Stimulated activated naive CD4-positive, alpha-beta T cell (primary cell): Measurements from ENCODE around the gene GABRR1.

Experiments used
- DNase-seq, 6 experiments: peaks; one replicate each; lab custom pipeline; 2025; lab: John Stamatoyannopoulos, UW

Gene GABRR1

DNA sequence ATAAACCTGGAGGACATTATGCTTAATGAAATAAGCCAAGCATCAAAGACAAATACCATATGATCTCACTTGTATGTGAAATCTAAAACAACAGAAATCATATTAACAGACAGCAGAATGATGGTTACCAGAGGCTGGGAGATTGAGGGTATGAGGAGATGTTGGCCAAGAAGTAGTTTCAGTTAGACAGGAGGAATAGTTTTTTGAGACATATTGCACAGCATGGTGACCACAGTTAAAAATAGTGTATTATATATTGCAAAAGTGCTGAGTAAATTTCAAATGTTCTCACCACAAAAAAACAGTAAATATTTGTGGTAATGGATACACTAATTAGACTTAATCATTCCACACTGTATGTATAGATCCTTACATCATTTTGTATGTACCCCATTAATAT is 1.8 kb downstream of the GABRR1 start:
- DNase-seq = no peak

DNA sequence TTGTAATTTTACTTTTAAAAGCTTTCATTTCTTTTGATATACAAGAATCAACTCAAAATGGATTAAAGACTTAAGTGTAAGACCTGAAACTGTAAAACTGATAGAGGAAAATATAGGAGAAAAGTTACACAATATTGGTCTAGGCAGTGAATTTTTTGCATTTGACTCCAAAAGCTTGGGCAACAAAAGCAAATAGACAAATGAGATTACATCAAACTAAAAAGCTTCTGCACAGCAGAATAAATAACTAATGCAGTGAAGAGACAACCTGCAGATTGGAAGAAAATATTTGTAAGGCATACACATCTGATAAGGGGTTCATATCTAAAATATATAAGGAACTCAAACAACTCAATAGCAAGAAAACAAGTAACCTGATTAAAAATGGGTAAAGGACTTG is 3.0 kb downstream of the GABRR1 start:
- no peak for DNase-seq

DNA sequence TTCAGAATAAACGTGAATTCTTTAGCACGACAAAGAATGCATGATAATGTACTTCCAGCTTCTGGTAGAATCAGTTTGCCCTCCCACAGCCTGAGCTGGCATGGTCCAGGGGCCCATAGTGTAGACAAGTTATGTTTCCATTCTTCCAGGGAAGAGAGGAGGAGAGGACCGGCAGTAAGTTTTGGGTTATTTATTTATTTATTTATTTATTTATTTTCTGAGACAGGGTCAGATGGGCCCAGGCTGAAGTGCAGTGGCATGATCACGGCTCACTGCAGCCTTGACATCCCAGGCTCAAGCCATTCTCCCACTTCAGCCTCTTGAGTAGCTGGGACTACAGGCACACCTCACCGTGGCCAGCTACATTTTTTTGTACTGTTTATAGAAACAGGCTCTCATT is 4.7 kb downstream of the GABRR1 start:
- DNase-seq = no peak

DNA sequence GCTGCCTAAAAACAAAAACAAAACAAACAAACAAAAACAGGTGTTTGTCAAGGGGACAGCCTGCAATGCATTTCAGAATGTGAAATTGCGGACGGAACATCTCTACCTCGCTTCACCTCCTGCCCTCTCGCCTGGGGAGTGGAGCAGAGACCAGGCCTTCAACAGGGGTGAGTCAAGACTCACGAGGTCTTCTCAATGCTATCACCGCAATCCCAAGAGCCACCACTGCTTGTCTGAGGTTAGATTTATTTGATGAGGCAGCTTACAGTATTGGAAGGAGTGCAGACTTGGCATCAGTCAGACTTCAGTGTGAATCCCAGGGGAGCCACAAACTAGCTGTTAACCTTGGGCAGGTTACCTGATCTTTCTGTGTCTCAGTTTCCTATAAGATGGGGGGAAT is 7.7 kb downstream of the GABRR1 start:
- DNase-seq = no peak

DNA sequence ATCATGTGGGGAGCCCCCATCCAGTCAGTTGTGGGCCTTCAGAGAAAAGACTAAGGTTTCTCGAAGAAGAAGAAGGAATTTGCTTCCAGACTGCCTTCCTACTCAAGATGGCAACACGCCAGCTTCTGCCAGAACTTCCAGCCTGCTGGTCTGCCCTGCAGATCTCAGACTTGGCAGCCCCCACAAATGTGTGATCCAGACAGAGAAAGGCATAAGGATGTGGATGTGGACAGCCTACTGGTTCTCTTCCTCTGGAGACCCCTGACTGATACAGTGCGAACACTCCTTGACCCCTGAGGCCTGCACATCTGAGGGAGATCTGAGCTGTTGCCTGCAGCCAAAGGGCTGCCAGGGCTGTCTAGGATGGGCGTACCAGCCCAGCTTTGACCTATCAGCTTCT is 8.6 kb downstream of the GABRR1 start:
- DNase-seq = no peak

DNA sequence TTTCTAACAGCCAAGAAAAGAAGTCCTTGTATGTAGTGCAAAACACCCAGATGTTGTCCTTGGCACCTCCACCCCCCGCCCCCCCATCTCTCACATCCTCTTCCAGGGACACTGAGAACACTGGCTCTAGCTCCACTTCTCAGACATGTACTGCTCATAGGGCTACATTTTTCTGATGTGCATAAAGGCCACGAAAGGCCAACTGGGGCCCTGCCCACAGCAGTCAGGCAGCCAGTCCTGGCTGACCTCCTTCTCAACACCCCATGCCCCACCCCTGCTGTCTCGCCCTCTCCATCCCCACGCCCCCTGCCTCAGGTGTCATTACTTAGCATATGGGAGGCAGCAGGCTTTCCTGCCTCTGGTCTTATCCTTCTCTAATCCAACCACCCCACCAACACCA is 11.3 kb downstream of the GABRR1 start:
- no peak for DNase-seq

DNA sequence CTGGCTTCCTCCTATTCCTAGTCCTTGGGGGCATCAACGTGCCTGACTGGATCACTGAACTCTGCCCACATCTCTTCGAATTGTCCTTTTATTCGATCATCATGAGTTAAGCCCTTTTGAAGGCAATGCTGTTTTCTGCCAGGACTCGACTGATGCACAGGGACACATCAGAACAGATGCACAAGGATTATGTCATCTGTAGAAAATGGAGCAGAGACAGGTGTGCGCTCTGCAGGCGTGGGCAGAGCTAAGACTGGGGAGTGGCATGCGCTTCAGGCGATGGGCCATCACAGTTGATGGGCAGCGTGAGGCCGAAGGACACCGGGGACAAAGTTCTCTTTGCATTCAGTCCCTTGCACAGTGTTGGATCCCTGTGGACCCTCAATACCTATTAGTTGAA is 13.1 kb downstream of the GABRR1 start:
- no peak for DNase-seq

DNA sequence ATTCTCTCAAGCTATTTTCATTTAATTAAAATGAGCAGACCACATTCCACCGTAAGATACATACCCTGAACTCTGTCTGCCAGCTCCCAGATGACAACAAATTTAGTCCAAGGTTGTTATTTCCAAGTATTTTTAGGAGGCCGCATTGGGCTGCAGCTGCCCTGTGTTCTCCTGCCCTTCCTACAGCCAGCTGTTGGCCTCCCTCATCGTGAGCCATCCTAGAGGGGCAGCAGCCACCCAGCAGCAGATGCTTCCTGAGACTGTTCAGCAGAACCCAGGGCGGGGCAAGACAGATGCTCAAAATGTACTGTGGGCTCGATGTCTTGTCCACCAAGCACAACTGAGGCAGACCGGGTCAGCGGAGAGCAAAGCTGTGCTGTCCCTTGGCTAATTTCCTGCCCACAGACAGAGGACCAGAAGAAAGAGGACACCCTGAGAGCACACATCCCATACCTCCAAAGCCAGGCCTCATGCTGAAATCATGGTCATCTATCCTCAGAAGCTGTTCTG is 16.4 kb downstream of the GABRR1 start:
- DNase-seq = no peak

DNA sequence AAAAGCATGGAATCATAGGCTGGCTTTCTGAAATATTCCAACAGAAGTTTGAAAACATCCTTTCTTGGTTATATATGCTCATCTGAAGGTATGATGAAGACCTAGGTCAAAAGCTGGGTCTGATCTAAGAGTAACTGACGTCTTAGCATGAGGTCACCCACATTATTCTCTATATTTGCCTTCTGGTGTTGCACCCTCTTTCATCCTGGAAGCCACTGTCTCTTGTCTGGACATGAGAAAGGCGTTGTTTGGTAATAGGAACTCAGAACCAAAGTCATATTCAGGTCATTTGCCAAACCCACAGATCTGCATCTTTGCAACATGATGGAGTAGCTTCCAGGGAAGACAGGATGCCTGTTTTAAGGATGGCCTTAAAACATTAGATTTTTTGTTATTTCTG is 17.6 kb downstream of the GABRR1 start:
- DNase-seq = no peak

DNA sequence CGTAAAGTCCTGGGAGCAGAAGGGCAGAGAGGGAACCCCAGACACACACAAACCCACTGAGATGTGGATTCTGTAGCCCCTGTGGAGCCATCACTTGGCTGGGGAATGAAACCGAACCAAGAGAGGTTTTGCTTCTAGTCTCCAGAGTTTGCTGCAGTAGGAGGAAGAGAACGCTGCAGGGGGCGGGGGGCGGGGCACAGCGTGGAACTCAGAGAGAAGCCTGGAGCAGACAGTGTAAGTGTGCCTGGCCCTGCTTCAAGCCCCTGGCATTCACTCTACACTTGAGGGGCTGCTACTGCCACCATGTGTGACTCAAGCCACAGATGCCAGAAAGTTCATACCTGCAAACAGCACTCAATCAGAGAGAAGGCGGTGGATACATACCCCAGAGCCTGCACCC is 18.9 kb downstream of the GABRR1 start:
- no peak for DNase-seq

DNA sequence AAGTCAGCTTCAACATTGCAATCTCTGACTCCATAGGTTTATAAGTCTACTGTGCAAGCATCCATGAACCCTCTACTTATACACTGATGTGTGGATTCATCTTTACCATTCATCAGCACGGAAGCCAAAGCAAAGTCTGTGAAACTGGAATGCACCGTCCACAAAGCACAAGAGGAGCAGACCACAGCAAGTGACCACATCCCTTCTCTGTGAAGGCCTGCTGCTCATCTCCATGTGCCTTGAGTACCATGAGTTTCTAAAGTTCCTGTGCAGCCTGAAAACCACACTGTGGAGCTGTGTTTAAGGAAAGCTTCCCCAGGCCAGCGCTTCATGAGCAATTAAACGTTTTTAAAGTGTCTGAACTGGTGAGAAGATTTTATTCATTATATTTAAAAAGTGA is 20.0 kb downstream of the GABRR1 start:
- DNase-seq = no peak

DNA sequence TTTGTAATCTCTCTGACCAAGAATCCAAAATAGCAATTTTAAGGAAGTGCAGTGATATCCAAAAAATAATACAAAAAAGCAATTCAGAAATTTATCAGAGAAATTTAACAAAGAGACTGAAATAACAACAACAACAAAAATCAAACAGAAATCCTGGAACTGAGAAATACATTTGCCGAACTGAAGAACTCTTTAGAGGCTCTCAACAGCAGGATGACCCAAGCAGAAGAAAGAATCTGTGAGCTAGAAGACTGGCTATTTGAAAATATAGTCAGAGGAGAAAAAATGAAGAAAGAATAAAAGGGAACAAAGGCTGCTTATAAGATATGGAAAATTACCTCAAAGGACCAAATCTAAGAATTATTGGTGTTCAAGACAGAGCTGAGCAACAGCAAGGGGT is 22.6 kb downstream of the GABRR1 start:
- DNase-seq = no peak

DNA sequence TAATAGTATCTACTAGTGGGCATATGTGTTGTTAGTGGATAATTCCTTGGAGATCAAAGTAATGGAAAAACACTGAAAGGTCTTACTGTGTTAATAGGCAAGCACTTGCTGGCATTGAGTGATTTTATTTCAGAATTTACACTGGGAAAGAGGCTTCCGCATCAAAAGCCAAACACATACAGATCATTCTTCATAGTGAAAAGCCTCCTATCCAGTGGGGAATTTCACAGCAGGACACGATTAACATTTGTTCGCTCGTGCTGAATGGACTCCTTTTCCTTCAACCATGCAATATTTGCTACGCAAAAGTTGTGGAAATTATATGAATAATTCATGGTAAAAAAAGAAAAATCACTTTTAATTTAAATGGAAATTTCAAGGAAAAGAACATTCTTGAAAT is 26.4 kb downstream of the GABRR1 start:
- DNase-seq = no peak

DNA sequence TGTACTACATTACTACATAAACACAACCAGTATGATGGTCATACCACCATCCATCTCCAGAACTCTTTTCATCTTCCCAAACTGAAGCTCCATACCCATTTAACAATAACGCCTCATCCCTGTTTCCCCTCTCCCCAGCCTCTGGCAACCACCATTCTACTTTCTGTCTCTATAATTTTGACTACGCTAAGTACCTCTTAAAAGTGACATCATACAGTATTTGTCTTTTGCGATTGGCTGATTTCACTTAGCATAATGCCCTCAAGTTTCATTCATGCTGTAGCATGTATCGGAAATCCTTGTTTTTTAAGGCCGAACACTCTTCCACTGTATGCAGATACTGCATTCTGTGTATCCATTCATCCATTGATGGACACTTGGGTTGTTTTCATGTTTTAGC is 29.7 kb downstream of the GABRR1 start:
- no peak for DNase-seq

DNA sequence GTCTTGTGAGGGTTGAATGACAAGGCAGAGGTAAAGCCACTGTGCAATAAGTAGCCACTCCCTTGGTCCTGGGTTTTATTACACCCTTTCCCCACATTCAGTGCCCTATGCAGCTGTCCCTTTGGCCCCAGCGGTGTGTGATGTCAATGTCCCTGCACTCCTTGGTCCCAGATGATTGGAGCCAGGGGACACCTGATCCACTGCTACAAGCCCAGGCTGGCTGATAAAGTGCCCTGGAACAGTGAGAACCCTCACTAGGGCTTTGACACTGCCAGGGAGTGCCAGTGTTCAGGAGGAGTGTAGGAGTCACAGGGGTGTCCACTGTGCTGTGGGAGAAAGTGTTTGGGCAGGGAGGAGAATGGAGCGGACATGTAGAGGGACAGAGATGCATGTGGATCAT is 30.4 kb downstream of the GABRR1 start:
- no peak for DNase-seq

DNA sequence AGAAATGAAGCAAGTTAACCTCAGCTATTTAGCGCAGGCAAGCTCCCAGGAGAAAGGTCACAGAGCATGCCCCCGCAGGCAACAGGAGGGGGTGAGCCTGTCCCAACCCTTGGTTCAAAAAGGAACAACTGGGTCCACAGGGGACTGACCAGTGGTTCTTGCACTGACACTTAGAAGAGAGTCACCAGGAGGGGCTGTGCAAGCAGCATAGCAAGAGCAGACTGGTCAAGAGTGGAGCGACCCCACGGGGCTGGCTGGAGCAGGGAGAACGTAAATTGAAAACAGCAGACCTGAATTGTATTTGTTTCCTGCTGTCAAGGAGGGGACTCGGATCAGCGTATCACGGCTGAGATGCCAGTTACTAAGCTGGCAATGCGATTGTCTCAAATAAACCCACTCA is 32.8 kb downstream of the GABRR1 start:
- no peak for DNase-seq

DNA sequence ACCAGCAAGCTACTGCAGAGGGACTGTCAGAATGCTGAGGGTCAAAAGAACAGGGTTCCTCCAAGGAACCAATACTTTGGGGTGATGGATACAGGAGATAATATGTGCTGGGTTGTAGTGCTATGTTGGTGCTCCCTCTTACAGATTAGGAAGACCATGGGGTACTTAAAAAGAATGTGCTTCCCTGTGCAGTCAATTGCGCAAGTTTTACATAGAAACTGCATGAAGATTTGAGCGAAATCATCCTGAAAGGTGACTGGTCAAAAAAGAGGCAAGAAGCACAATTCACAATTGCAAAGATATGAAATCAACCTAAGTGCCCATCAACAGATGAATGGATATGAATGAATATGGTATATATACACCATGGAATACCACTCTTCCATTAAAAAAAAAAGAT is 33.9 kb downstream of the GABRR1 start:
- no peak for DNase-seq

DNA sequence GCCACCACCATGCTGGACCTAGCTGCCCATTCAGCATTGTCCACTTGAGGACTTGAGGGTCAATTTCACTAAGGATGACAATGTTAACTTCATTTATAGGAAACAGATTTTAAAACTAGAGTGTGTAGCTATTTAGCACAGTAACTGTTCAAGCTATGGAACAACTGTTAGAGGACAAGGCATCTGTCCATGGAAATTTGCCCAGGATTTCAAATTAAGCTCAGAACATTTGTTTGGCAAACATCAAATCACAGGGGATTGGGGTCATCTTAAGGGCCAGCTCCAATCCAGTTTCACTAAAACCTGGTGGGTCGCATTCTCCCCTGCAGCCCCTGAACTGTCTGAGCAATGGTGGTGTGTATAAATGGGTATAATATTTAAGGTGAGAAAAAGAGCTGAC is 36.2 kb downstream of the GABRR1 start:
- DNase-seq = no peak

DNA sequence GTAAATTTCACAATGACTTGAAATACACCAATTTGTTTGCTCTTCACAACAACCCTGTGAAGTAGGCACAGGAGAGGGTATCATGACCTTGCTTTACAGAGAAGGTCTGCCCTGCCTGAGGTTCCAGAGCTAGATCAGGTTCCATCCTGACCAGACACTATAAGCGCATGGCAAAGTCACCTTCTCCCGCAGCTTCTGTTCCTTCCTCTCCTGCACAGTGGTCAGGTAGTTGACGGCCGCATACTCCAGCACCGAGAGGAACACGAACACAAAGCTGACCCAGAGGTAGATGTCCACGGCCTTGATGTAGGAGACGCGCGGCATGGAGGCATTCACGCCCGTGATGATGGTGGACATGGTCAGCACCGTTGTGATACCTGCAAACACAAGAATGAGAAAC is 37.0 kb downstream of the GABRR1 start:
- no peak for DNase-seq

DNA sequence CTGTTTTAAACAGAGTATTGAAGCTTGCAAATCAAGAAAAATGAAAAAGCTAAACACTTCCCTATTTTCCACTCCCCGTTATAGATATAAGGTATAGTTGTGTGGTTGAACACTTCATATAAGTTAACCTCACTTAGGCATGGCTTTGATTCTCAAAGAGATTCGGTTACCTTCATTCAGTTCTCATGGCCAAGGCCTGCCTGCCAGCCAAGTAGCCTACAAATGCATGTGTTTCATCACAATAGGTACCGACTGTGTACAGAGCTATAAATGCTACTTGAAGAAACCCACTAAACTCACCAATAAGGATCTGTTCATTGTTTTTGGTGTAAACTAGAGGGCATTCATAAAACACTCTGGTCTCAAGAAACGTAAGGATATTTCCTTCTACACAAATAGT is 43.5 kb downstream of the GABRR1 start:
- no peak for DNase-seq

DNA sequence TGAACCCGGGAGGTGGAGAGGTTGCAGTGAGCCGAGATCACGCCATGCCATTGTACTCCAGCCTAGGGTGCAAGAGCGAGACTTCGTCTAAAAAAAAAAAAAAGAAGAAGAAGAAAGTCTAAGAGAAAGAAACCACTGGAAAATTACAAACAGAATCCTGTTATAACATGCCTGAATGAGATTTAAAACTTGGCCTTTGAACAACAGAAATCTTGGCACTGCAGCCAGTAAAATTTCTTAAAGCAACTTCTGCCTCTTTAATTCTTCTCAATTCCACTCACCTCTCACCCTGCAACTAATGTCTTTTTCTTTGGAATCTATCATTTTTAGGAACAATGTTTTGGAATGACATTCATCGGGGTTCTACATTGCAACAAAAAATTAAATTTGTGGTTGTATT is 45.0 kb downstream of the GABRR1 start:
- no peak for DNase-seq

DNA sequence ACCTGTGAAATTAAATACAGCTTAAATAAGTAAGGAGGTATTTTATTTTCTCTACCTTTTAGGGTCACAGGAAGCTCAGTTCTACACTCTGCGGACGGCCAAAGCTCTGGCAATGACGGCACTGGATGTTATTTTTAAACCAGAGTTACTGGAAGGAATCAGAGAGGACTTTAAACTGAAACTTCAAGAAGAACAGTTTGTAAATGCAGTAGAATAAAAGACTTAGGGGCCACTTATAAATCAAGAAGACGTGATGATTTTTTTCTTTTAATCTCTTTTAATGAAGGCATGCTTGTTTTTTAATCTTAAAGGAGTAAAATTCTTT is 55.1 kb downstream of the GABRR1 start:
- DNase-seq = no peak

DNA sequence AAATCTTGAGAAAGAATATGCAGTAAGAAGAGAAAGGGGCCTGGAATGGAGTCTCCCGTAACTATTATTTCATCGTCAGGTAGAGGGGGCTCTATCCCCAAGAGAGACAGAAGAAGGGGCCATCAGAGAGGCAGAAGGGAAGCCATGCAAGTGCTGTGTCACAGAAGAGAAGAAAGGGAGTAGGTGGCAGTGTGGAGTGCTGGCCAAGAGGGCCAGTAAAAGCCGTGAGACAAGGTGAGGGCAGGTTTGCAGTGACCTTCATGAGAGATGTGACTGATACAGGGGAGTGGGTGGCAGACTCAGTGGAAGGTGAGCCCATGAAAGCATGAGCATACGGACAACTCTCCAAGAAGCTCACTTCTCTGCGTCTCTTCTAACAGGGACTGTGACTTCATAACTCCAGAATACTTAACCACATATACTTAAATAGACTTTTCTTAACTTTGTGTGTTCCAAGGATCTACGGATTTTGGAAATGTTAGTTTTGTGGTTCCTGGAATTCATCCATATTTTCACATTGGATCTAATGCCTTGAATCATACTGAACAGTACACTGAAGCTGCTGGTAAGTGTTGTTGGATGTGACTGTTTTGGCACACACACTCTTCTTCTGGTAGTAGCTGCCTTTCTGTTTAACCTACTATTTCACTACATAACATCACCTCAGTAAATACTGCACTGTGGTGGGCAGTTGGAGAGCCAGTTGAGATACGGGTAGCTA is 55.7 kb downstream of the GABRR1 start:
- no peak for DNase-seq

DNA sequence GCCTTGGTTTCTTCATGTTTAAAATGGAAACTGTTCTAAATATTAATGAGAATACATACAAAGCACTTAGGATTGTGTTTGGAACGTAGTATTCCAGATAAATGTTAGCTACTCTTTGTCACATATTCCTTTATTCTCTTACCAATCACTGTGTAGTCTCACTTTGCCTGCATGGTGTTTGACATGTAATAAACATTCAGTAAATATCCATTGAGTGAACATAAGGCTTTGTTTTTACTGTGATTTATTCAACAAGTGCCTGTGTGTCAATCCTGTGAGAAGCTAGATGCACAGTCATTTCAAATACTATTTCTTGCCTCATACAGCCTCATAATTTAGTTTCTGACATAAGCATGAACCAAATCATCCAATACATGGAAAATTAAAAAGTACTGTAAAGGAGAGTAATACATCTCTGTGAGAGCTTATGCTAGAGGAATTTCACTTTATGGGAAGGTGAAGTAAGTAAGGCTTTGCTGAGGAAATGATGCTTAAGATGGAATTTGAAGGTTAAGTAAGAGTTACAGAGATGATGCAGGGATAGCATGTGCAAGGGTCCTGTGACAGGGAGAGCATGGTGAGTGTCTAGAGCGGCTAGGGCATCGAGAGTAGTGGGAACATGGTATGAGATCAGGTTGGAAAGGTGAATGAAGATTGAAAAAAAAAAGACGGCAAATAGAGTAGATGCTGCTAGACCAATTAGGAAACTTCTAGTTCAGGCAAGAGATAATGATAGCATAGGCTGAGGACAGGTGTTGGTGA is 56.6 kb downstream of the GABRR1 start:
- no peak for DNase-seq
